Prostate gland (tissue), 2 donors: Measurements from ENCODE around the gene COLGALT1.

ENCODE experiments used
- CTCF ChIP-seq, 4 experiments: fragments of 200-600 bp in 2 of 4; fragments of 450-650 bp in 2 of 4; sonication (generic) in 2 of 4; IDR thresholded peaks; 1 replicate in 3 of 4; 2 replicates in 1 of 4; pipeline ENCODE4 v1.5.1; 2016 to 2019; ENCODE audit warnings: antibody characterized with exemption in 4 of 4, mild to moderate bottlenecking in 2 of 4, moderate library complexity in 2 of 4
- POLR2A ChIP-seq: fragments of 450-650 bp; IDR thresholded peaks from one replicate; pipeline ENCODE4 v1.6.1; 2016; ENCODE audit warnings: antibody characterized with exemption, mild to moderate bottlenecking
- POLR2AphosphoS5 ChIP-seq: sonication (generic); formaldehyde crosslinking; IDR thresholded peaks from one replicate; pipeline ENCODE4 v1.6.1; 2017; ENCODE audit warnings: antibody characterized with exemption

- TF ChIP-seq CTCF (IDR thresholded peaks at IDR 0.05) (no peak), POLR2AphosphoS5 (no peak), POLR2A (no peak)
Observed at GRCh38 chr19:17623224-17623935, 67.9 kb downstream of the COLGALT1 start.
